KOPT-K1 (cell line): Measurements from ENCODE around the gene SAMD11.

Experiments
- H3K27ac ChIP-seq: fragments of 200-600 bp; sonication (generic); 2 replicates; pipeline ENCODE4 v1.5.1; 2016; ENCODE audit warnings: antibody characterized with exemption, mild to moderate bottlenecking, low read depth, low read length; ENCODE audit not compliant: poor library complexity, severe bottlenecking
- H3K36me3 ChIP-seq: fragments of 200-600 bp; sonication (generic); 2 replicates; pipeline ENCODE4 v1.5.1; 2017; ENCODE audit warnings: antibody characterized with exemption, mild to moderate bottlenecking, low read length, moderate library complexity; ENCODE audit not compliant: insufficient read depth
- H3K9me3 ChIP-seq: fragments of 200-600 bp; sonication (generic); 2 replicates; pipeline ENCODE4 v1.5.1; 2017; ENCODE audit warnings: antibody characterized with exemption, low read length, mild to moderate bottlenecking; ENCODE audit not compliant: insufficient read depth, poor library complexity, severe bottlenecking

SAMD11 gene

GRCh38 chr1:931380-932172, 7.9 kb downstream of the SAMD11 start:
- Histone ChIP-seq H3K36me3 (no peaks in the 10 kb centered on the region), H3K9me3 (no peaks in the 10 kb centered on the region), H3K27ac (no peak overlapping the region)

- Histone ChIP-seq H3K9me3 (no peaks in the 10 kb centered on the region), H3K27ac (no peak overlapping the region), H3K36me3 (no peaks in the 10 kb centered on the region)
These were observed 8.4 kb downstream of the SAMD11 start for GRCh38 chr1:932173-932510.

- Histone ChIP-seq H3K36me3 (no peaks in the 10 kb centered on the region), H3K9me3 (no peaks in the 10 kb centered on the region), H3K27ac (no peak overlapping the region)
These were observed 9.3 kb downstream of the SAMD11 start for GRCh38 chr1:932776-933602.

GRCh38 chr1:933603-933940, 9.8 kb downstream of the SAMD11 start:
- Histone ChIP-seq H3K9me3 (no peaks in the 10 kb centered on the region), H3K27ac (no peak overlapping the region), H3K36me3 (no peaks in the 10 kb centered on the region)

- no peaks in the 10 kb centered on the region for H3K36me3 ChIP-seq
- no peaks in the 10 kb centered on the region for H3K9me3 ChIP-seq
- H3K27ac ChIP-seq: no peak overlapping the region
These were observed 11.4 kb downstream of the SAMD11 start for GRCh38 chr1:934991-935750.

GRCh38 chr1:935751-936231, 12.1 kb downstream of the SAMD11 start:
- Histone ChIP-seq H3K9me3 (no peaks in the 10 kb centered on the region), H3K27ac (no peak overlapping the region)

GRCh38 chr1:936348-937264, 12.9 kb downstream of the SAMD11 start:
- no peaks in the 10 kb centered on the region for H3K9me3 ChIP-seq
- no peaks in the 10 kb centered on the region for H3K36me3 ChIP-seq
- no peak overlapping the region for H3K27ac ChIP-seq

More at GRCh38 chr1:935751-936231, 12.1 kb downstream of the SAMD11 start:
- H3K36me3 ChIP-seq: no peaks in the 10 kb centered on the region

- H3K27ac ChIP-seq: no peak overlapping the region
- H3K36me3 ChIP-seq: no peaks in the 10 kb centered on the region
- no peaks in the 10 kb centered on the region for H3K9me3 ChIP-seq
These were observed 13.8 kb downstream of the SAMD11 start for GRCh38 chr1:937521-937920.

GRCh38 chr1:938088-938683, 14.5 kb downstream of the SAMD11 start:
- H3K27ac ChIP-seq: no peak overlapping the region
- H3K9me3 ChIP-seq: no peaks in the 10 kb centered on the region
- H3K36me3 ChIP-seq: no peaks in the 10 kb centered on the region

GRCh38 chr1:938711-939489, 15.2 kb downstream of the SAMD11 start:
- Histone ChIP-seq H3K9me3 (no peaks in the 10 kb centered on the region), H3K27ac (no peak overlapping the region), H3K36me3 (peaks cover 4% of the 10 kb centered on the region; the same call in 1 of the 2 replicates)

- Histone ChIP-seq H3K36me3 (peaks cover 11% of the 10 kb centered on the region; the same call in 1 of the 2 replicates), H3K9me3 (no peaks in the 10 kb centered on the region), H3K27ac (no peak overlapping the region)
These were observed 15.9 kb downstream of the SAMD11 start for GRCh38 chr1:939511-940106.

GRCh38 chr1:940107-941014, 16.6 kb downstream of the SAMD11 start:
- Histone ChIP-seq H3K27ac (no peak overlapping the region), H3K9me3 (no peaks in the 10 kb centered on the region), H3K36me3 (peaks cover 18% of the 10 kb centered on the region; the same call in 1 of the 2 replicates)
